LNCaP clone FGC (cell line): ENCODE measurements around the gene PALMD.

Experiments
- DNase-seq: peaks from one replicate; pipeline ENCODE4 v3.0.0-alpha.2; 2011; ENCODE audit warnings: low read depth
- H3K4me3 ChIP-seq: 2 replicates; pipeline ENCODE4 v1.5.1; 2011; ENCODE audit warnings: mild to moderate bottlenecking, low read depth, low read length, control low read depth
- TF ChIP-seq, protein P1 (sequence below): IDR thresholded peaks from 2 replicates; pipeline ENCODE4 v1.5.1; 2012; ENCODE audit warnings: mild to moderate bottlenecking; ENCODE audit not compliant: control insufficient read depth, insufficient read depth; ENCODE audit errors: extremely low read depth

The PALMD gene

DNA sequence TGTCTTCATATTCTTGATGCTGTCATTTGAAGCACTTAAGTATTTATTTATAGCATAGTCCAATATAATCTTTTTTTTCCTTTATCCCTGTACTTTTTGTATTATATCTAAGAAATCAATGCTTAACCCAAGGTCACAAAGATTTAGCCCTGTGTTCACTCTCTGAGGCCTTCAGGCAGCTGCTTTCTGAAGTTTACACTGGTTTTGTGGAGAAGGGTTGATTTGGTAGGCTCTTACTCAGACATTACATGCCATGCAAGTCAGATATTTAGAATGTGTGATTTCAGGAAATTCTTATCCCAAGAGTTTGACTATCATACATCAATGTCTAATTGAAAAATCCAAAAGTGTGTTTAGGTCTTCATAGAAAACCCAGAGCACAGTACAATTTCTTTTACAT, 56.3 kb downstream of the PALMD start:
- TF ChIP-seq, protein P1, sequence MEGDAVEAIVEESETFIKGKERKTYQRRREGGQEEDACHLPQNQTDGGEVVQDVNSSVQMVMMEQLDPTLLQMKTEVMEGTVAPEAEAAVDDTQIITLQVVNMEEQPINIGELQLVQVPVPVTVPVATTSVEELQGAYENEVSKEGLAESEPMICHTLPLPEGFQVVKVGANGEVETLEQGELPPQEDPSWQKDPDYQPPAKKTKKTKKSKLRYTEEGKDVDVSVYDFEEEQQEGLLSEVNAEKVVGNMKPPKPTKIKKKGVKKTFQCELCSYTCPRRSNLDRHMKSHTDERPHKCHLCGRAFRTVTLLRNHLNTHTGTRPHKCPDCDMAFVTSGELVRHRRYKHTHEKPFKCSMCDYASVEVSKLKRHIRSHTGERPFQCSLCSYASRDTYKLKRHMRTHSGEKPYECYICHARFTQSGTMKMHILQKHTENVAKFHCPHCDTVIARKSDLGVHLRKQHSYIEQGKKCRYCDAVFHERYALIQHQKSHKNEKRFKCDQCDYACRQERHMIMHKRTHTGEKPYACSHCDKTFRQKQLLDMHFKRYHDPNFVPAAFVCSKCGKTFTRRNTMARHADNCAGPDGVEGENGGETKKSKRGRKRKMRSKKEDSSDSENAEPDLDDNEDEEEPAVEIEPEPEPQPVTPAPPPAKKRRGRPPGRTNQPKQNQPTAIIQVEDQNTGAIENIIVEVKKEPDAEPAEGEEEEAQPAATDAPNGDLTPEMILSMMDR, result no peak
- H3K4me3 ChIP-seq, result no peak overlapping the region
- DNase-seq, result no peak

DNA sequence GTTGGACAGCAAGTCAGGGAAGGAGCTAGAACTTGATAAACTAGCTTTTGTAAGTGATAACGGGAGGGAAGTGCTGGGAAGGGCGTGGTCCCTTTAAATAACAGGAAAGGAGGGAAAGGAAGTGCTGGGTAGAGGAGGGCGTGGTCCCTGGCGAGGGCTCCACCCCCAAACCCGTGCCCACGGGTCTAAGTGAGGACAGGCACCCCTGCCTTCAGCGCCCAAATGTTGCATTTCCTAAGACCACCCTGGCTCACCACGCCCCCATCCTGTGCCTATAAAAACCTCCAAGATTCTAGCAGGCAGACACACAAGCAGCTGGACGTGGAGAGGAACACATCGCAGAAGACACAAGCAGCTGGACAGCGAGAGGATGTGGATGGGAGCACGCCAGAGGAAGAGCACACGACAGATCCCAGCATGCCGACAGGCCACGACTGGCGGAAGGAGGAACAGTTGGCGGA, 58.5 kb downstream of the PALMD start:
- TF ChIP-seq, protein P1, result no peak
- H3K4me3 ChIP-seq, result no peak overlapping the region
- DNase-seq, result no peak

DNA sequence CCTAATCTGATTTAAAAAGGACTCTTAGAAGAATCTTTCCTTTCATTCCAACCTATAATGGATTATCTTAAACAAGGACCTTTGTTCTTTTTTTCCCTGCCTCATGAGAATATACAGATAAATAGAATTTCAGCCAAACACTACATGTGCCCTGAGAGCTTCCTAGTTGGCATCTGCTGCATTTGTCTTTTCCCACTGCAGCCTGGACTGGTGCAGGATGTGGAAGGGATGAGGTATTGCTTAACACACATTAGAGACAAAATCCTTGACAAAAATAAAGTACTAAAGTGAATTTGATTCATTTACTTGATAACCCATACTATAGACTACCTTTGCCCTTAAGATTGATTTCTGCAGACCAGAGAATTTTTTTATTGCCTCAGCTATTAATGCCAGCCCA, 59.5 kb downstream of the PALMD start:
- TF ChIP-seq, protein P1, result no peak
- no peak overlapping the region for H3K4me3 ChIP-seq
- no peak for DNase-seq

DNA sequence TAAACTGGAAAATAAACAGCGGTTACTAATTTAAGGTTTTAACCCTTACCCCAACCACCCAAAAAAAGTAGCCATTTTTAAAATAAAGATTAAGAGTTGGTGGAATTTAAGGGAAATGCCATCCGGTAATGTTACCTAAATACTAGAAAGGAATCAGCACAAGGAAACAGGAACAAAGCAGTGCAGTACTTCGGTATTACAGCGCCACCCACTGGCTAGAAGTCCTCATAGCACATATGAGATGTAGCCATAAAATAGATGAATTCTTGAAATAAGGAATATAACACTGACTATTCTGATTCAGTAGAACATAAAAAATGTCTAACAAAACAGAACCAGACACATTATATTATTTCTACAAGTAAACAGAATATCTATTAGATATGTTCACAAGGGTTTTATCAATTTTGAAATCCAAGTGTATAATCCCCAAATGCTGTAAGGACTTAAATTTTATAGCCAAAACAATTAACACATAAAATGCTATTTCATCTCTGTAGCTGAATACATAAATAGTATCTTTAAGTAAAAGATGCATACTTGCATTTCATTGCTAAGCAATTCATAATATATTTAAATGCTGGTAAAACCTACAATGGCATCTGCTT, 61.7 kb downstream of the PALMD start:
- TF ChIP-seq, protein P1, result peak; percentile 90
- H3K4me3 ChIP-seq, result no peak overlapping the region
- peak; percentile 28 for DNase-seq

DNA sequence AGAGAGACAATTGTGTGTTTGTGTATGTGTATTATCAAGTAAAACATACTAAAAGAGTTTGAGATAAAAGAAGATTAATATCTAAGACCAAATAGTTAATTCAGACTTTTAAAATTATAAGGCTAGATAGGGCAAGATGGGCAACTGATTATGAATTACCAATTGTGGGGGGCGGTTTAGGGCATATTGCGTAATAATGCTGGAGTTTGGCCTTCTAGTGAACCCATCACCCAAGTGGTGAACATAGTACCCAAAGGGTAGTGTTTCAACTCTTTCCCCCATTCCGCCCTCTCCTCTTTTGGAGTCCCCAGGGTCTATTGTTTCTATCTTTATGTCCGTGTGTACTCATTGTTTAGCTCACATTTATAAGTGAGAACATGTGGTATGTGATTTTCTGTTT, 65.1 kb downstream of the PALMD start:
- TF ChIP-seq, protein P1, result no peak
- no peak overlapping the region for H3K4me3 ChIP-seq
- DNase-seq, result no peak

DNA sequence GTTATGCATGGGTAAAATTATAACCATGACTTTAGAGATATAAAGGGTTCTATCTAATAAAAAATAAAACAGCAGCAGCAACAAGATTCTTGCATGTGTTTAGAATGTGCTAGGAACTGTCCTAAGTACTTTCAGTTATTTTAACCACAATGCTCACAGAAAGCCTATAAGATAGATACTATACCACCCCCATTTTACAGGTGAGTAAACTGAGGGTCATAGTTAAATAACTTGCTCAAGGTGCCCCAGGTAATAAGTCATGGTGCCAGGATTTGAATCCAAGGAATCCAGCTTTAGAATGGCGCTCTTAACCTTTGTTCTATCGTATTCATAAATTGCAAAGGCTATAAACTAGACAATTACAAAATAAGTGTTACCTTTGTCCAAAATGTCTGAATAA, 67.1 kb downstream of the PALMD start:
- TF ChIP-seq, protein P1, result no peak
- H3K4me3 ChIP-seq, result no peak overlapping the region
- DNase-seq, result no peak

DNA sequence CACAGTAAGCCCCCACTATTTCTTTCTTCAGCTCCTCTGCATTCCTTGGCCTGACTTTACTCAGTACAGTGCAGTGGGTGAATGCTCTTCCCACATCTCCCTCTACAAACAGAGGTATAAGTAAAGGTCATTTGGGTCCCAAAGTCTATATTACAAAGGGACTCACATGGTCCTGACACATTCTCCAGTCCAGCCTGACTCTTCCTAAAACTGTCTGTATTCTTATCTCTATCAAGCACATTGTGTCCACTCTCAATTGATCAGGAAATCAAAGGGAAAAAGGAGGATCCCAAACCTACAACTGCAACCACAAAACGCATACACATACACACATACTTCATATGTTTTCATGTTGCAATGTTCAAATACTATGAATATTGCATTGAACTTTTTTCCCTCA, 71.1 kb downstream of the PALMD start:
- H3K4me3 ChIP-seq, result no peak overlapping the region
- TF ChIP-seq, protein P1, result no peak
- no peak for DNase-seq
